ENCODE measurements around the gene PRKCI. TPM values are rescaled to one million over a fixed set of nuclear protein-coding genes. Genes with fewer than 3 reads are reported as not detected.

The PRKCI gene
- total RNA-seq, 1 experiment from 2014 or later: 90.6 TPM

- TF ChIP-seq ZNF263 (CRISPR knock-in tag; IDR thresholded peaks at IDR 0.05; ENCODE audit: low read depth) (no peak), MLX (CRISPR knock-in tag; IDR thresholded peaks at IDR 0.05) (no peak), NR1H2 (CRISPR knock-in tag; IDR thresholded peaks at IDR 0.05) (no peak), SP1 (CRISPR knock-in tag; conservative IDR thresholded peaks at IDR 0.05) (no peak), ZNF317 (CRISPR knock-in tag; IDR thresholded peaks at IDR 0.05; ENCODE audit: borderline replicate concordance, low read depth) (no peak), ZNF512 (CRISPR knock-in tag; IDR thresholded peaks at IDR 0.05; ENCODE audit: borderline replicate concordance) (no peak), SOX15 (CRISPR knock-in tag; IDR thresholded peaks at IDR 0.05) (no peak), CDX4 (CRISPR knock-in tag; IDR thresholded peaks at IDR 0.05; ENCODE audit: borderline replicate concordance) (no peak), ATF2 (CRISPR knock-in tag; IDR thresholded peaks at IDR 0.05; ENCODE audit: borderline replicate concordance, low read depth) (no peak), ATF3 (CRISPR knock-in tag; conservative IDR thresholded peaks at IDR 0.05) (no peak), IRF1 (CRISPR knock-in tag; IDR thresholded peaks at IDR 0.05) (no peak)
- ATAC-seq: no peak
- DNase-seq (ENCODE audit: low spot score): no peak
- peaks cover 3% of the 10 kb centered on the region; the same call in 1 of the 2 replicates for H3K4me1 Mint-ChIP-seq
- POLR2A ChIA-PET: no interaction called here
- H3K27ac Mint-ChIP-seq: no peak overlapping the region
- peaks cover 17% of the 10 kb centered on the region for H3K9me3 Mint-ChIP-seq
- peaks cover 4% of the 10 kb centered on the region; the same call in 1 of the 2 replicates for H3K36me3 Mint-ChIP-seq
- H3K4me3 Mint-ChIP-seq: no peak overlapping the region
- CTCF ChIA-PET: no interaction called here
- no peaks in the 10 kb centered on the region; the same call in 1 of the 2 replicates for H3K27me3 Mint-ChIP-seq (ENCODE audit: low read depth)
Observed at GRCh38 chr3:170207717-170208116, 14.5 kb upstream of the PRKCI start.

GRCh38 chr3:170211668-170212067 is 10.6 kb upstream of the PRKCI start:
- CTCF ChIA-PET: no interaction called here

GRCh38 chr3:170219850-170220249 is 2.4 kb upstream of the PRKCI start:
- no peaks in the 10 kb centered on the region for H3K27me3 Mint-ChIP-seq (ENCODE audit: low read depth)
- ATAC-seq: no peak
- DNase-seq (ENCODE audit: low spot score): no peak
- TF ChIP-seq ELF4 (CRISPR knock-in tag; IDR thresholded peaks at IDR 0.05; ENCODE audit: low read depth) (no peak), ZSCAN18 (CRISPR knock-in tag; IDR thresholded peaks at IDR 0.05) (no peak)
- POLR2A ChIA-PET: no interaction called here
- CTCF ChIA-PET: no interaction called here
- no peaks in the 10 kb centered on the region for H3K36me3 Mint-ChIP-seq
- no peak overlapping the region for H3K4me3 Mint-ChIP-seq
- no peak overlapping the region; the same call in 1 of the 2 replicates for H3K27ac Mint-ChIP-seq
- H3K4me1 Mint-ChIP-seq: peaks cover 7% of the 10 kb centered on the region
- peaks cover 5% of the 10 kb centered on the region for H3K9me3 Mint-ChIP-seq

More at GRCh38 chr3:170211668-170212067, 10.6 kb upstream of the PRKCI start:
- Mint-ChIP-seq H3K4me3 (no peak overlapping the region), H3K36me3 (peaks cover 4% of the 10 kb centered on the region; the same call in 1 of the 2 replicates), H3K27me3 (ENCODE audit: low read depth) (no peaks in the 10 kb centered on the region), H3K27ac (no peak overlapping the region), H3K9me3 (peaks cover 22% of the 10 kb centered on the region), H3K4me1 (no peaks in the 10 kb centered on the region)
- ATAC-seq (no peak), DNase-seq (ENCODE audit: low spot score) (no peak)
- POLR2A ChIA-PET: no interaction called here
- TF ChIP-seq ATF2 (CRISPR knock-in tag; IDR thresholded peaks at IDR 0.05; ENCODE audit: borderline replicate concordance, low read depth) (no peak), ZNF317 (CRISPR knock-in tag; IDR thresholded peaks at IDR 0.05; ENCODE audit: borderline replicate concordance, low read depth) (peak; percentile 90)

All from WTC11 (cell line).